HG03342 (cell line): ENCODE measurements around the gene CFHR2.

ENCODE experiments used
- ATAC-seq: cut with Tn5 transposase; IDR thresholded peaks from one replicate; pipeline ENCODE4 v1.9.1; 2021; ENCODE audit warnings: mild to moderate bottlenecking, moderate library complexity; ENCODE audit not compliant: unreplicated experiment

The CFHR2 gene

DNA sequence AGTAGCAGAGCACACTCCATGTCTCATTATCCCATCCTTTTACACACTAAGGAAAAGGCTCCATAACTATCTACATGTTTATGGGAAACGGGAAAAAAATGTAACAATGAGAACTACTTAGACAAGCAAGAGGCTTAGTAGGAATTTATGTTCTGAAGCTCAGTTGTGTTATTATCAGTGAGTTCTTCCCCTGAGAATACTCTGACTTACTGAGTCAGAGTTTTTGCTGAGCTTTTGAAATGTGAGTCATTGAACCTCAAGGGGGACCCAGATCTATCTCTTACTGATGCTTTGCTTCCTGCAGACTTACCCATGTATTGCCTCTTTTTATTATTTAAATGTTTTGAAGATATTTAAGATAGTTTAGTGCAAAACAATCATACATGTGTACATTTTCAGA lies 53.9 kb downstream of the CFHR2 start:
- no peak for ATAC-seq

GRCh38 chr1:197001828-197002227 lies 58.3 kb downstream of the CFHR2 start:
- no peak for ATAC-seq

DNA sequence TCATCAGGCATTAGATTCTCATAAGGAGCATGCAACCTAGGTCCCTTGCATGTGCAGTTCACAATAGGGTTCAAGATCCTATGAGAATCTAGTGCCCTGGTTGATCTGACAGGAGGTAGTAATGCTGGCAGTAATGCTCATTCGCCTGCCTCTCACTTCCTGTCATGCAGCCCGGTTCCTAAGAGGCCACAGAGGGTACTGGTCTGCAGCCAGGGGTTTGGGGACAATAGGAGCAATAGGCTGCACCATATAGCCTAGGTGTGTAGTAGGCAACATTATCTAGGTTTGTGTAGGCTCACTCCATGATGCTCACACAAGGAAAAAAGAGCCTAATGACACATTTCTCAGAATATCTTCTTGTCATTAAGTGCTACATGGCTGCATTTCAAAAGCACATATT lies 59.6 kb downstream of the CFHR2 start:
- no peak for ATAC-seq

GRCh38 chr1:197008861-197009260 lies 65.3 kb downstream of the CFHR2 start:
- ATAC-seq, result no peak
